Measurements from ENCODE around the gene SCGB1A1. TPM values are rescaled to one million over a fixed set of nuclear protein-coding genes. Genes with fewer than 3 reads are reported as not detected.

The SCGB1A1 gene
- polyA plus RNA-seq, 1 of the 3 experiments (the other 2 are of a cell fraction) = not detected

GRCh38 chr11:62411524-62411923 is 7.3 kb upstream of the SCGB1A1 start:
- H3K27me3 ChIP-seq (ENCODE audit: insufficient read depth) = no peaks in the 10 kb centered on the region
- POLR2A ChIA-PET = interaction anchor here (0.7 kb wide), 2 partner anchors 33 to 253 kb away, joined by 3 to 6 read pairs; no protein-coding TSS in a partner anchor

More at GRCh38 chr11:62411524-62411923, 7.3 kb upstream of the SCGB1A1 start:
- H3K27ac ChIP-seq (ENCODE audit: low read depth in 2 of 2, low read length in 1 of 2) = no peak overlapping the region; a peak in 1 of 4 replicates
- no peak for TF ChIP-seq RXRA (IDR thresholded peaks at IDR 0.05; ENCODE audit: borderline replicate concordance, low read depth)
- TF ChIP-seq FOSL2 (IDR thresholded peaks at IDR 0.05; ENCODE audit: borderline replicate concordance, low read depth) = no peak
- TF ChIP-seq FOXM1 (IDR thresholded peaks at IDR 0.05; ENCODE audit: low read depth) = no peak
- TF ChIP-seq PBX3 (IDR thresholded peaks at IDR 0.05) = no peak
- TF ChIP-seq EZH2phosphoT487 (IDR thresholded peaks at IDR 0.05; ENCODE audit: borderline replicate concordance, low read depth) = no peak
- TF ChIP-seq RAD21 (IDR thresholded peaks at IDR 0.05; ENCODE audit: low read length) = no peak
- TF ChIP-seq MAX (IDR thresholded peaks at IDR 0.05; ENCODE audit: low read depth) = no peak
- no peak for TF ChIP-seq GATA2 (CRISPR knock-in tag; IDR thresholded peaks at IDR 0.05)
- TF ChIP-seq SMC3 (IDR thresholded peaks at IDR 0.05; ENCODE audit: low read depth, low read length) = no peak
- no peak for TF ChIP-seq GABPA (IDR thresholded peaks at IDR 0.05; ENCODE audit: low read depth)
- no peak for TF ChIP-seq NFIC (IDR thresholded peaks at IDR 0.05; ENCODE audit: borderline replicate concordance)
- TF ChIP-seq USF1 (IDR thresholded peaks at IDR 0.05; ENCODE audit: borderline replicate concordance, low read depth) = no peak
- TF ChIP-seq SIN3A (IDR thresholded peaks at IDR 0.05; ENCODE audit: borderline replicate concordance, low read depth, low read length) = no peak
- TF ChIP-seq USF2 (IDR thresholded peaks at IDR 0.05; ENCODE audit: borderline replicate concordance, low read depth, low read length) = no peak
- no peak for TF ChIP-seq CTCF (IDR thresholded peaks at IDR 0.05)
- no peak for TF ChIP-seq POLR2AphosphoS5 (IDR thresholded peaks at IDR 0.05; ENCODE audit: low read depth, low read length)
- no peak for TF ChIP-seq RCOR1 (IDR thresholded peaks at IDR 0.05; ENCODE audit: low read length)
- no peaks in the 10 kb centered on the region for H3K9me3 ChIP-seq
- H3K36me3 ChIP-seq (replicated peaks in 1 of 2; ENCODE audit: control insufficient read depth in 1 of 2, insufficient read depth in 2 of 2, low read length in 1 of 2) = no peaks in the 10 kb centered on the region
- H3K4me2 ChIP-seq = no peak overlapping the region
- no peaks in the 10 kb centered on the region for H4K20me1 ChIP-seq (ENCODE audit: insufficient read depth)
- H3K4me3 ChIP-seq (ENCODE audit: low read depth in 2 of 2, low read length in 1 of 2) = no peak overlapping the region
- CTCF ChIA-PET = interaction anchor here (0.9 to 3.8 kb wide), 7 partner anchors 10 to 149 kb away, joined by 3 to 18 read pairs (median 5); no protein-coding TSS in a partner anchor
- H3K9ac ChIP-seq = no peak overlapping the region
- H3K79me2 ChIP-seq (ENCODE audit: insufficient read depth) = no peaks in the 10 kb centered on the region
- no peaks in the 10 kb centered on the region for H3F3A ChIP-seq (replicated peaks; ENCODE audit: insufficient read depth)
- H3K4me1 ChIP-seq (ENCODE audit: control insufficient read depth in 1 of 2, insufficient read depth in 2 of 2, low read depth in 1 of 2, low read length in 1 of 2) = peaks cover 0 to 22% of the 10 kb centered on the region in 2 experiments; a peak in 1 of 4 replicates
- WGBS (ENCODE audit: low lambda C conversion rate) = 88% methylated on average over 2 of the region's 5 CpGs
- no peak for DNase-seq
- no peak overlapping the region for H2AFZ ChIP-seq (ENCODE audit: low read depth)
- no peaks in the 10 kb centered on the region for H3K9me2 ChIP-seq

All from SK-N-SH (cell line).